H1 (cell line): ENCODE data around the gene DGUOK. TPM values are rescaled to one million over a fixed set of nuclear protein-coding genes. Genes with fewer than 3 reads are reported as not detected.

Experiments
- CTCF ChIA-PET: fragments of 300-600 bp; sonication (Branson Sonifier 250); formaldehyde crosslinking; loops from one replicate; lab custom pipeline; 2021; ENCODE audit not compliant: partially characterized antibody; lab: Charles Lee
- POLR2A ChIA-PET: fragments of 300-600 bp; sonication (Branson Sonifier 250); formaldehyde crosslinking; loops from one replicate; lab custom pipeline; 2021; ENCODE audit warnings: inconsistent platforms; ENCODE audit not compliant: partially characterized antibody; lab: Charles Lee
- DNase-seq, 2 experiments: peaks; one replicate each; pipeline versions ENCODE4 v3.0.0 to v3.0.0-alpha.2; 2010 to 2022; ENCODE audit warnings: low spot score in 2 of 2, low read depth in 1 of 2, mixed read lengths in 1 of 2
- FAIRE-seq: peaks from 2 replicates; lab custom pipeline; 2011; peaks lifted over from hg19 to GRCh38; lab: Jason Lieb, UNC
- H2AFZ ChIP-seq: 2 replicates; pipeline ENCODE4 v1.8.1; 2012; ENCODE audit warnings: low read length, inconsistent platforms
- H2AK5ac ChIP-seq: 2 replicates; pipeline ENCODE4 v1.6.1; 2013; ENCODE audit warnings: low read depth, low read length
- H2BK120ac ChIP-seq: replicated peaks from 2 replicates; pipeline ENCODE3; 2013; ENCODE audit warnings: low read depth, low read length, inconsistent platforms
- H2BK12ac ChIP-seq: 2 replicates; pipeline ENCODE4 v1.6.1; 2013; ENCODE audit warnings: low read depth, low read length
- H2BK15ac ChIP-seq: 2 replicates; pipeline ENCODE4 v1.6.1; 2013; ENCODE audit warnings: low read length
- H2BK20ac ChIP-seq: 2 replicates; pipeline ENCODE4 v1.6.1; 2013; ENCODE audit warnings: low read length
- H2BK5ac ChIP-seq: 2 replicates; pipeline ENCODE4 v1.6.1; 2013; ENCODE audit warnings: low read depth, low read length
- H3K14ac ChIP-seq: 2 replicates; pipeline ENCODE4 v1.6.1; 2013; ENCODE audit warnings: inconsistent platforms; ENCODE audit not compliant: insufficient read length
- H3K18ac ChIP-seq: 2 replicates; pipeline ENCODE4 v1.6.1; 2013; ENCODE audit warnings: low read length; ENCODE audit errors: extremely low read depth
- H3K23ac ChIP-seq: 2 replicates; pipeline ENCODE4 v1.6.1; 2013; ENCODE audit warnings: inconsistent platforms; ENCODE audit not compliant: insufficient read length
- H3K23me2 ChIP-seq: 2 replicates; pipeline ENCODE4 v1.6.1; 2013; ENCODE audit warnings: low read depth, low read length
- H3K27ac ChIP-seq: 2 replicates; pipeline ENCODE4 v1.6.1; 2011; ENCODE audit warnings: low read depth, low read length, inconsistent platforms
- H3K27me3 ChIP-seq, 4 experiments: replicated peaks in 1 of 4; 1 replicate in 1 of 4; 2 replicates in 3 of 4; pipeline versions ENCODE4 v1.6.1 to v1.8.1; 2011 to 2013; ENCODE audit warnings: low read length in 3 of 4, mild to moderate bottlenecking in 3 of 4, inconsistent platforms in 2 of 4, mixed read lengths in 2 of 4, moderate library complexity in 1 of 4; ENCODE audit not compliant: control insufficient read depth in 3 of 4, insufficient read depth in 3 of 4; ENCODE audit errors: extremely low read depth in 1 of 4
- H3K36me3 ChIP-seq, 4 experiments: 2 replicates each; pipeline versions ENCODE4 v1.6.1 to v1.8.1; 2011 to 2013; ENCODE audit warnings: mild to moderate bottlenecking in 4 of 4, low read length in 3 of 4, moderate library complexity in 2 of 4, control low read depth in 1 of 4, inconsistent platforms in 1 of 4; ENCODE audit not compliant: insufficient read depth in 4 of 4, control insufficient read depth in 2 of 4
- H3K4ac ChIP-seq: replicated peaks from 2 replicates; pipeline ENCODE3; 2013; ENCODE audit warnings: low read length, low read depth, mixed read lengths, inconsistent platforms; ENCODE audit not compliant: insufficient read length
- H3K4me1 ChIP-seq, 4 experiments: replicated peaks in 1 of 4; 1 replicate in 1 of 4; 2 replicates in 3 of 4; pipeline versions ENCODE4 v1.6.1 to v1.8.1; 2011 to 2013; ENCODE audit warnings: low read length in 3 of 4, inconsistent platforms in 2 of 4, mixed read lengths in 1 of 4; ENCODE audit not compliant: insufficient read depth in 4 of 4, control insufficient read depth in 3 of 4
- H3K4me2 ChIP-seq, 2 experiments: 2 replicates each; pipeline versions ENCODE4 v1.6.1 to v1.8.1; 2011 to 2013; ENCODE audit warnings: low read depth in 2 of 2, low read length in 2 of 2, control low read depth in 1 of 2, inconsistent platforms in 1 of 2, mild to moderate bottlenecking in 1 of 2; ENCODE audit not compliant: insufficient read depth in 1 of 2
- H3K4me3 ChIP-seq, 4 experiments: fragments of 200-600, 300-600 bp in 1 of 4; sonication (generic), shearing (Covaris generic), sonication (Bioruptor Twin) in 1 of 4; 2 replicates each; pipeline versions ENCODE4 v1.5.1 to v1.8.1; 2011 to 2016; ENCODE audit warnings: low read length in 4 of 4, low read depth in 3 of 4, control low read depth in 2 of 4, inconsistent platforms in 2 of 4, mild to moderate bottlenecking in 2 of 4, mixed read lengths in 1 of 4, moderate library complexity in 1 of 4; ENCODE audit not compliant: insufficient read depth in 2 of 4; ENCODE audit errors: extremely low read depth in 1 of 4
- H3K56ac ChIP-seq: replicated peaks from 2 replicates; pipeline ENCODE3; 2013; ENCODE audit warnings: low read depth, mild to moderate bottlenecking, mixed read lengths, low read length, inconsistent platforms; ENCODE audit not compliant: insufficient read length
- H3K79me1 ChIP-seq: 2 replicates; pipeline ENCODE4 v1.6.1; 2013; ENCODE audit warnings: low read depth, low read length, control low read depth
- H3K79me2 ChIP-seq, 2 experiments: 2 replicates each; pipeline versions ENCODE4 v1.6.1 to v1.8.1; 2012 to 2013; ENCODE audit warnings: low read length in 2 of 2, mild to moderate bottlenecking in 2 of 2, inconsistent platforms in 1 of 2; ENCODE audit not compliant: insufficient read depth in 2 of 2, control insufficient read depth in 1 of 2
- H3K9ac ChIP-seq, 4 experiments: replicated peaks in 1 of 4; 1 replicate in 1 of 4; 2 replicates in 3 of 4; pipeline versions ENCODE4 v1.6.1 to v1.8.1; 2011 to 2013; ENCODE audit warnings: low read depth in 3 of 4, low read length in 3 of 4, control low read depth in 2 of 4, mild to moderate bottlenecking in 2 of 4, moderate library complexity in 2 of 4, inconsistent platforms in 1 of 4; ENCODE audit errors: extremely low read depth in 1 of 4
- H3K9me3 ChIP-seq, 2 experiments: 2 replicates each; pipeline versions ENCODE4 v1.6.1 to v1.8.1; 2012 to 2013; ENCODE audit warnings: mild to moderate bottlenecking in 2 of 2, moderate library complexity in 2 of 2, control low read depth in 1 of 2, inconsistent platforms in 1 of 2, low read depth in 1 of 2, low read length in 1 of 2, mixed read lengths in 1 of 2; ENCODE audit not compliant: insufficient read depth in 2 of 2
- H4K20me1 ChIP-seq, 2 experiments: replicated peaks in 1 of 2; 2 replicates each; pipeline versions ENCODE3 to v1.8.1; 2011 to 2013; ENCODE audit warnings: inconsistent platforms in 2 of 2, low read length in 2 of 2, mild to moderate bottlenecking in 1 of 2; ENCODE audit not compliant: insufficient read depth in 2 of 2, control insufficient read depth in 1 of 2
- H4K5ac ChIP-seq: 2 replicates; pipeline ENCODE4 v1.6.1; 2013; ENCODE audit warnings: low read length, low read depth, mixed read lengths, inconsistent platforms; ENCODE audit not compliant: insufficient read length
- H4K8ac ChIP-seq: 2 replicates; pipeline ENCODE4 v1.8.0; 2013; ENCODE audit warnings: mild to moderate bottlenecking, moderate library complexity, low read length, inconsistent platforms; ENCODE audit not compliant: insufficient read depth; ENCODE audit errors: extremely low read depth
- H4K91ac ChIP-seq: replicated peaks from 2 replicates; pipeline ENCODE3; 2013; ENCODE audit warnings: low read length, mixed read lengths, inconsistent platforms; ENCODE audit not compliant: insufficient read length
- CEBPB ChIP-seq: IDR thresholded peaks from 2 replicates; pipeline ENCODE4 v1.6.1; 2012; ENCODE audit warnings: low read depth, low read length
- CREB1 ChIP-seq: IDR thresholded peaks from 2 replicates; pipeline ENCODE4 v1.6.1; 2012; ENCODE audit warnings: inconsistent platforms
- EGR1 ChIP-seq: IDR thresholded peaks from 2 replicates; pipeline ENCODE4 v1.6.1; 2011; ENCODE audit warnings: low read depth, low read length, borderline replicate concordance
- EZH2 ChIP-seq: fragments of 200-600 bp; sonication (generic); IDR thresholded peaks from 2 replicates; pipeline ENCODE4 v1.7.1; 2012; ENCODE audit warnings: low read depth, mild to moderate bottlenecking, moderate library complexity, low read length, inconsistent platforms; ENCODE audit not compliant: severe bottlenecking
- KDM4A ChIP-seq: IDR thresholded peaks from one replicate; pipeline ENCODE4 v1.7.1; 2012; ENCODE audit warnings: low read depth, mild to moderate bottlenecking, moderate library complexity, low read length, inconsistent platforms; ENCODE audit not compliant: severe bottlenecking
- RAD21 ChIP-seq, 2 experiments: IDR thresholded peaks in 1 of 2; conservative IDR thresholded peaks in 1 of 2; 2 replicates each; pipeline ENCODE4 v1.6.1; 2011; ENCODE audit warnings: low read depth in 2 of 2, low read length in 2 of 2, improper control_type of control experiment in 1 of 2, inconsistent platforms in 1 of 2, mild to moderate bottlenecking in 1 of 2, moderate library complexity in 1 of 2
- RBBP5 ChIP-seq: IDR thresholded peaks from 2 replicates; pipeline ENCODE4 v1.7.1; 2012; ENCODE audit warnings: low read depth, mild to moderate bottlenecking, inconsistent platforms, low read length, moderate library complexity, borderline replicate concordance
- TEAD4 ChIP-seq: IDR thresholded peaks from 2 replicates; pipeline ENCODE4 v1.6.1; 2012; ENCODE audit warnings: low read depth, low read length, inconsistent platforms, mixed read lengths
- WGBS, 2 experiments: shearing (Covaris generic) in 1 of 2; methylation state at CpG; one replicate each; pipeline versions ENCODE4 v1.1.6 to v1.1.7; 2013 to 2015; ENCODE audit warnings: low lambda C conversion rate in 2 of 2, mixed read lengths in 2 of 2, inconsistent platforms in 1 of 2, low coverage in 1 of 2, missing lambda C conversion rate in 1 of 2; ENCODE audit not compliant: insufficient replicate concordance in 2 of 2, insufficient coverage in 1 of 2, insufficient read length in 1 of 2; ENCODE audit errors: extremely low coverage in 1 of 2, missing lambda C conversion rate in 1 of 2; 5-methylcytosine and 5-hydroxymethylcytosine counted together
- polyA plus RNA-seq, 7 experiments: library from polyadenylated mRNA; depleted of rRNA in 3 of 7; stranded (reverse) in 5 of 7; unstranded in 2 of 7; fragments of >200 nt in 5 of 7; fragments of 200-250 nt in 2 of 7; gene quantifications; 1 replicate in 5 of 7; 2 replicates in 1 of 7; 4 replicates in 1 of 7; pipeline versions ENCODE4 v1.2.1 to v1.2.3, GENCODE V29; 2011 to 2013; ENCODE audit warnings: missing spikeins in 2 of 7, mixed read lengths in 2 of 7
- total RNA-seq: library from RNA; stranded (reverse); fragmentation: NEBNext Ultra II Directional; extraction: Animal tissue kit (Norgen Biotek cat#: 25700); gene quantifications from 2 replicates; pipeline ENCODE4 v1.2.1, GENCODE V29; 2021
- TF ChIP-seq, protein P1 (sequence below), 3 experiments: IDR thresholded peaks; 1 replicate in 2 of 3; 2 replicates in 1 of 3; pipeline versions ENCODE4 v1.5.1 to v1.6.1; 2011; ENCODE audit warnings: low read length in 3 of 3, mild to moderate bottlenecking in 3 of 3, inconsistent platforms in 2 of 3, low read depth in 1 of 3, moderate library complexity in 1 of 3; ENCODE audit not compliant: insufficient read depth in 1 of 3; ENCODE audit errors: control extremely low read depth in 1 of 3

Gene DGUOK
- total and polyA plus RNA-seq, 2 of the 8 experiments (the other 6 are each of a cell fraction or from before 2014, with no cell fraction given) = 110 to 168 TPM

DNA sequence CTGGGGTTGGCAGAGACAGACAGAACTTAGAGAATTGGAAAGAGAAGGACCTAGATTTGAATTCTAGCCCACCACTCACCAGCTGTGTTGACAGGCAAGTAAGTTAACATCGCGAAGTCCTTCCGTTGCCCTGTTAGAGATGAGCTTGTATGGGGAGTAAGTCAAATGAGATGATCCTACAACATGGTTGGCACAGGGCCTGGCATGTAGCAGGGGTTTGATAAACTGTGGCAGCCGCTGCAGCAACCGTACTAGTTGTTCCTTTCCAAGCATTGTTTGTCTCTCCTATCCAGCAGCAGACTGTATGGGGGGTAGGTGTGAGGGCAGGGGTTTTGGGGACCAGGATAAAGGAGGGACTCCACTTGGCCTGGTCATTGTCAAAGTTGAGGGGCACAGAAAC is 74.0 kb downstream of the DGUOK start:
- DNase-seq = no peak
- Histone ChIP-seq H3K23me2 (peaks cover 2% of the 10 kb centered on the region; the same call in 1 of the 2 replicates), H2BK12ac (no peak overlapping the region), H3K4me2 (peak overlapping the region in 1 of 2 experiments; percentile 11; a peak in 2 of 4 replicates), H3K9ac (no peak overlapping the region), H4K5ac (no peak overlapping the region), H2BK120ac (no peak overlapping the region), H2BK5ac (no peak overlapping the region), H3K79me1 (peaks cover 24% of the 10 kb centered on the region), H3K4ac (no peak overlapping the region), H3K36me3 (peaks cover 0 to under 1% (median 0%) of the 10 kb centered on the region in 4 experiments; a peak in 1 of 8 replicates), H3K56ac (no peak overlapping the region), H2AFZ (no peak overlapping the region), H3K79me2 (peaks cover 0 to 82% of the 10 kb centered on the region in 2 experiments; a peak in 2 of 4 replicates), H3K27me3 (no peaks in the 10 kb centered on the region), H3K14ac (no peak overlapping the region), H4K20me1 (peaks cover 35 to 54% of the 10 kb centered on the region in 2 experiments), H3K27ac (no peak overlapping the region), H3K18ac (no peak overlapping the region), H3K4me3 (no peak overlapping the region), H3K9me3 (no peaks in the 10 kb centered on the region), H3K23ac (no peak overlapping the region), H2AK5ac (no peak overlapping the region), H2BK15ac (no peak overlapping the region), H4K8ac (no peak overlapping the region), H3K4me1 (peaks cover 14 to 38% (median 21%) of the 10 kb centered on the region in 4 experiments), H2BK20ac (no peak overlapping the region), H4K91ac (no peak overlapping the region)
- CTCF ChIA-PET = interaction anchor here (0.9 to 1.4 kb wide), 5 partner anchors 31 to 125 kb away, joined by 3 to 6 read pairs (median 5); no protein-coding TSS in a partner anchor
- POLR2A ChIA-PET = interaction anchor here (0.7 to 11.4 kb wide), 12 partner anchors 9 to 391 kb away, joined by 3 to 94 read pairs (median 4); partner anchors contain the start of genes DGUOK, MOB1A and TET3
- FAIRE-seq = no peak
- WGBS, 2 experiments = 81% methylated on average over 5 of the region's 5 CpGs; no CpG with 5 or more reads in 1 of the 2 experiments
- TF ChIP-seq KDM4A = no peak
- TF ChIP-seq CREB1 = no peak
- TF ChIP-seq, protein P1, sequence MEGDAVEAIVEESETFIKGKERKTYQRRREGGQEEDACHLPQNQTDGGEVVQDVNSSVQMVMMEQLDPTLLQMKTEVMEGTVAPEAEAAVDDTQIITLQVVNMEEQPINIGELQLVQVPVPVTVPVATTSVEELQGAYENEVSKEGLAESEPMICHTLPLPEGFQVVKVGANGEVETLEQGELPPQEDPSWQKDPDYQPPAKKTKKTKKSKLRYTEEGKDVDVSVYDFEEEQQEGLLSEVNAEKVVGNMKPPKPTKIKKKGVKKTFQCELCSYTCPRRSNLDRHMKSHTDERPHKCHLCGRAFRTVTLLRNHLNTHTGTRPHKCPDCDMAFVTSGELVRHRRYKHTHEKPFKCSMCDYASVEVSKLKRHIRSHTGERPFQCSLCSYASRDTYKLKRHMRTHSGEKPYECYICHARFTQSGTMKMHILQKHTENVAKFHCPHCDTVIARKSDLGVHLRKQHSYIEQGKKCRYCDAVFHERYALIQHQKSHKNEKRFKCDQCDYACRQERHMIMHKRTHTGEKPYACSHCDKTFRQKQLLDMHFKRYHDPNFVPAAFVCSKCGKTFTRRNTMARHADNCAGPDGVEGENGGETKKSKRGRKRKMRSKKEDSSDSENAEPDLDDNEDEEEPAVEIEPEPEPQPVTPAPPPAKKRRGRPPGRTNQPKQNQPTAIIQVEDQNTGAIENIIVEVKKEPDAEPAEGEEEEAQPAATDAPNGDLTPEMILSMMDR (IDR thresholded peaks at IDR 0.05; ENCODE audit: control extremely low read depth in 1 of 3, insufficient read depth in 1 of 3, low read depth in 1 of 3, low read length in 3 of 3) = no peak
- TF ChIP-seq RBBP5 = no peak
- TF ChIP-seq EGR1 = no peak
- no peak for TF ChIP-seq EZH2
- no peak for TF ChIP-seq TEAD4
- TF ChIP-seq RAD21 (IDR thresholded peaks at IDR 0.05 in 1 of 2, conservative IDR thresholded peaks at IDR 0.05 in 1 of 2; ENCODE audit: low read depth in 2 of 2, low read length in 2 of 2) = no peak
- no peak for TF ChIP-seq CEBPB
